SU-DHL-6 (cell line): Measurements from ENCODE around the gene UQCR11.

Source experiments
- H2AFZ ChIP-seq: fragments of 200-600 bp; sonication (generic); 2 replicates; pipeline ENCODE4 v1.6.1; 2014; ENCODE audit warnings: low read depth, mild to moderate bottlenecking, moderate library complexity, mixed read lengths, antibody characterized with exemption, low read length; ENCODE audit not compliant: severe bottlenecking
- H3F3A ChIP-seq: fragments of 200-600 bp; shearing (Covaris generic); 2 replicates; pipeline ENCODE4 v1.6.0; 2016; ENCODE audit warnings: antibody characterized with exemption, mild to moderate bottlenecking; ENCODE audit not compliant: insufficient read depth
- H3K27ac ChIP-seq: fragments of 200-600 bp; sonication (generic); 2 replicates; pipeline ENCODE4 v1.5.1; 2016; ENCODE audit warnings: low read depth, mild to moderate bottlenecking, low read length, moderate library complexity, mixed read lengths
- H3K27me3 ChIP-seq: fragments of 200-600 bp; sonication (generic), shearing (Covaris generic); 2 replicates; pipeline ENCODE4 v1.6.0; 2014; ENCODE audit warnings: mild to moderate bottlenecking, low read length
- H3K36me3 ChIP-seq: fragments of 200-600 bp; sonication (generic); 2 replicates; pipeline ENCODE4 v1.6.1; 2014; ENCODE audit warnings: mild to moderate bottlenecking, low read length, mixed read lengths
- H3K4me2 ChIP-seq: fragments of 300-600, 200-600 bp; shearing (Covaris generic), sonication (generic); 2 replicates; pipeline ENCODE4 v1.6.0; 2014; ENCODE audit warnings: low read length, low read depth, mild to moderate bottlenecking; ENCODE audit not compliant: poor library complexity, severe bottlenecking
- H3K4me3 ChIP-seq: fragments of 200-600 bp; sonication (generic); 2 replicates; pipeline ENCODE4 v1.5.1; 2014; ENCODE audit warnings: antibody characterized with exemption, low read length, mild to moderate bottlenecking, mixed read lengths; ENCODE audit not compliant: insufficient read depth, poor library complexity, severe bottlenecking
- H3K79me2 ChIP-seq: fragments of 200-600 bp; sonication (generic); 2 replicates; pipeline ENCODE4 v1.6.1; 2014; ENCODE audit warnings: mild to moderate bottlenecking, low read length, moderate library complexity; ENCODE audit not compliant: insufficient read depth
- H3K9ac ChIP-seq: fragments of 200-600 bp; sonication (generic); 2 replicates; pipeline ENCODE4 v1.7.0; 2014; ENCODE audit warnings: mild to moderate bottlenecking, low read length
- H3K9me2 ChIP-seq: fragments of 200-600 bp; sonication (generic); replicated peaks from 2 replicates; pipeline ENCODE4 v1.6.1; 2014; ENCODE audit warnings: low read length; ENCODE audit not compliant: insufficient read depth
- H3K9me3 ChIP-seq: fragments of 200-600 bp; sonication (generic); 2 replicates; pipeline ENCODE4 v1.6.1; 2014; ENCODE audit warnings: low read length, mixed read lengths; ENCODE audit not compliant: insufficient read depth
- H4K20me1 ChIP-seq: fragments of 200-600 bp; sonication (generic); 2 replicates; pipeline ENCODE4 v1.6.1; 2014; ENCODE audit warnings: low read depth, mild to moderate bottlenecking, antibody characterized with exemption, low read length, moderate library complexity, mixed read lengths
- CTCF ChIP-seq: fragments of 200-600 bp; sonication (generic); IDR thresholded peaks from one replicate; pipeline ENCODE4 v1.5.1; 2017; ENCODE audit warnings: antibody characterized with exemption, mild to moderate bottlenecking, low read length, moderate library complexity; ENCODE audit not compliant: insufficient read depth, poor library complexity, severe bottlenecking
- EZH2phosphoT487 ChIP-seq: fragments of 200-600 bp; sonication (generic), shearing (Covaris generic); conservative IDR thresholded peaks from 2 replicates; pipeline ENCODE4 v1.6.1; 2018; ENCODE audit warnings: mild to moderate bottlenecking, antibody characterized with exemption, low read length, moderate library complexity, mixed read lengths

Gene UQCR11

GRCh38 chr19:1567848-1568227 is 37.4 kb downstream of the UQCR11 start:
- Histone ChIP-seq H3K9ac (no peak overlapping the region), H3F3A (0 out of 2 replicates have a peak, but pooled peaks cover 4% of the 10 kb centered on the region), H3K4me3 (no peak overlapping the region), H3K36me3 (no peaks in the 10 kb centered on the region), H3K9me2 (no peaks in the 10 kb centered on the region), H3K9me3 (0 out of 2 replicates have a peak, but pooled peaks cover 3% of the 10 kb centered on the region), H3K27me3 (no peaks in the 10 kb centered on the region), H2AFZ (no peak overlapping the region), H3K27ac (no peak overlapping the region), H3K4me2 (no peak overlapping the region), H3K79me2 (no peaks in the 10 kb centered on the region), H4K20me1 (no peaks in the 10 kb centered on the region)
- no peak for TF ChIP-seq CTCF
- no peak for TF ChIP-seq EZH2phosphoT487

- Histone ChIP-seq H2AFZ (no peak overlapping the region), H3F3A (0 out of 2 replicates have a peak, but pooled peaks cover 4% of the 10 kb centered on the region), H3K4me3 (peak overlapping the region; percentile 10), H3K36me3 (no peaks in the 10 kb centered on the region), H3K79me2 (no peaks in the 10 kb centered on the region), H3K9ac (no peak overlapping the region), H3K27ac (no peak overlapping the region), H4K20me1 (no peaks in the 10 kb centered on the region), H3K4me2 (peak overlapping the region; percentile 30), H3K27me3 (no peaks in the 10 kb centered on the region), H3K9me2 (no peaks in the 10 kb centered on the region), H3K9me3 (0 out of 2 replicates have a peak, but pooled peaks cover 3% of the 10 kb centered on the region)
- TF ChIP-seq EZH2phosphoT487: no peak
- no peak for TF ChIP-seq CTCF
These were observed 38.0 kb downstream of the UQCR11 start for GRCh38 chr19:1567116-1567847.

- no peaks in the 10 kb centered on the region for H3K36me3 ChIP-seq
- no peak overlapping the region for H3K27ac ChIP-seq
- H3K79me2 ChIP-seq: no peaks in the 10 kb centered on the region
- no peaks in the 10 kb centered on the region for H3K9me2 ChIP-seq
- H3K27me3 ChIP-seq: no peaks in the 10 kb centered on the region
- H2AFZ ChIP-seq: no peak overlapping the region
- 0 out of 2 replicates have a peak, but pooled peaks cover 4% of the 10 kb centered on the region for H3F3A ChIP-seq
- TF ChIP-seq EZH2phosphoT487: no peak
- TF ChIP-seq CTCF: no peak
- 0 out of 2 replicates have a peak, but pooled peaks cover 3% of the 10 kb centered on the region for H3K9me3 ChIP-seq
- H3K4me2 ChIP-seq: peak overlapping the region; percentile 30
- no peak overlapping the region for H3K4me3 ChIP-seq
- H4K20me1 ChIP-seq: no peaks in the 10 kb centered on the region
- no peak overlapping the region for H3K9ac ChIP-seq
These were observed 38.7 kb downstream of the UQCR11 start for GRCh38 chr19:1566392-1567115.
